Gastrocnemius medialis (tissue), 4 donors: ENCODE measurements around the gene KTN1. TPM values are rescaled to one million over a fixed set of nuclear protein-coding genes. Genes with fewer than 3 reads are reported as not detected.

Source experiments
- ATAC-seq, 2 donors: fragments of 150-250 bp; one replicate each; pipeline ENCODE4 v1.9.1; 2016
- DNase-seq, 2 donors: peaks; one replicate each; pipeline ENCODE4 v3.0.0-alpha.2; 2019
- H3K27ac ChIP-seq, 4 donors: fragments of 200-600 bp; sonication (generic); 1 replicate in 1 of 4; 2 replicates in 3 of 4; pipeline ENCODE4 v1.5.1; 2016 to 2018; ENCODE audit warnings: mild to moderate bottlenecking in 2 of 4, moderate library complexity in 1 of 4
- H3K27me3 ChIP-seq, 3 donors: fragments of 200-600 bp; sonication (generic) in 2 of 3; 1 replicate in 1 of 3; 2 replicates in 2 of 3; pipeline versions ENCODE4 v1.5.1 to v1.6.0; 2016 to 2019; ENCODE audit warnings: mild to moderate bottlenecking in 1 of 3, moderate library complexity in 1 of 3
- H3K36me3 ChIP-seq, 2 donors: fragments of 200-600 bp; sonication (generic) in 1 of 2; one replicate each; pipeline ENCODE4 v1.5.1; 2017 to 2018
- H3K4me1 ChIP-seq, 2 donors: fragments of 200-600 bp; sonication (generic) in 1 of 2; one replicate each; pipeline ENCODE4 v1.5.1; 2016 to 2017; ENCODE audit warnings: mild to moderate bottlenecking in 2 of 2
- H3K4me3 ChIP-seq, 4 donors: fragments of 200-600 bp; sonication (generic) in 3 of 4; 1 replicate in 1 of 4; 2 replicates in 3 of 4; pipeline ENCODE4 v1.5.1; 2016 to 2019; ENCODE audit warnings: mild to moderate bottlenecking in 2 of 4
- H3K9me3 ChIP-seq, 3 donors: fragments of 200-600 bp; sonication (generic) in 2 of 3; 1 replicate in 1 of 3; 2 replicates in 2 of 3; pipeline ENCODE4 v1.5.1; 2016 to 2019
- POLR2A ChIP-seq, 2 donors: fragments of 450-650 bp; IDR thresholded peaks; one replicate each; pipeline ENCODE4 v1.6.1; 2017; ENCODE audit warnings: antibody characterized with exemption in 2 of 2, mild to moderate bottlenecking in 2 of 2, moderate library complexity in 2 of 2
- in situ Hi-C, 4 donors: fragments of 200-750 bp; cut with MboI; loops; one replicate each; pipeline versions ENCODE4 v1.15.0 to v1.8.0; 2017; ENCODE audit warnings: low sequenced_read_pairs in 4 of 4
- intact Hi-C: fragments of 100-400 bp; cut with DNase I; formaldehyde crosslinking; loops from one replicate; pipeline ENCODE4 v1.15.1; 2023; ENCODE audit warnings: low total_unique reads
- total RNA-seq, 4 donors: library from RNA; depleted of rRNA; stranded (reverse); fragments of >200 nt; gene quantifications; one replicate each; pipeline versions ENCODE4 v1.1.0 to v1.2.3, GENCODE V29; 2016
- TF ChIP-seq, protein P1 (sequence below), 5 experiments: fragments of 450-650 bp in 3 of 5; fragments of 200-600 bp in 2 of 5; sonication (generic) in 2 of 5; IDR thresholded peaks in 4 of 5; conservative IDR thresholded peaks in 1 of 5; 1 replicate in 4 of 5; 2 replicates in 1 of 5; pipeline ENCODE4 v1.5.1; 2016 to 2019; ENCODE audit warnings: antibody characterized with exemption in 5 of 5, mild to moderate bottlenecking in 3 of 5, moderate library complexity in 3 of 5

The KTN1 gene
- total RNA-seq, 4 donors from 2014 or later = 256 to 373 (median 327) TPM

DNA sequence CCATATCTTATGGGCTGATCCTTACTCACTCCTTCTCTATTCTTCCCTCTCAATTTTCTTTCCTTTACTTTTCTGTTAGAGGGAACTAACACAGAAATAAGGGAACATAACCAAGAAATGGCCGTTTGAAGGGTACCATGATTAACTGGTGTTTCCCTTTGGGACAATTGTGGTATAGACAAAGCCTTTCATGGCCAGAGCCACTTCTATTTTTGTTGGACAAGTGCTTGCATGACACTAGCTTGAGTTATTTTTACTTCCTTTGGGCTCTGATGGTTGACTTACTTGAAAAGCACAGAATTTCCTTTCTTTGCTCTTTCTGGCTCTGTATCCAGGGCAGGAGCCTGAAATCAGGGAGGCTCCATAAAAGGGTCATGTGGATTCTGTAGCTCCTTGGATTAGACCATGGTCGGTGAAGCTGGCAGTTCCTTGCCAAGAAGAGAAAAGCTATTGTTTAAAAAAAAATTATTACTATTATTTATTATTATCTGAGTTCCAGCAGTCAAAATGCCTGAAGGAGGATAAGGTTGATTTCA lies 130.6 kb downstream of the KTN1 start:
- DNase-seq (no peak), ATAC-seq (no peak)
- Histone ChIP-seq H3K27ac (no peak overlapping the region), H3K36me3 (no peaks in the 10 kb centered on the region), H3K27me3 (no peaks in the 10 kb centered on the region), H3K4me1 (peaks cover 3 to 8% of the 10 kb centered on the region in 2 donors), H3K9me3 (no peaks in the 10 kb centered on the region), H3K4me3 (no peak overlapping the region)
- in situ Hi-C loops = loop anchor here in 3 of 4 donors (10.0 to 25.0 kb wide), 3 partner anchors 627 to 764 kb away; no protein-coding TSS in a partner anchor
- intact Hi-C loops = no loop called here
- no peak for TF ChIP-seq POLR2A (IDR thresholded peaks at IDR 0.05)
- TF ChIP-seq, protein P1, sequence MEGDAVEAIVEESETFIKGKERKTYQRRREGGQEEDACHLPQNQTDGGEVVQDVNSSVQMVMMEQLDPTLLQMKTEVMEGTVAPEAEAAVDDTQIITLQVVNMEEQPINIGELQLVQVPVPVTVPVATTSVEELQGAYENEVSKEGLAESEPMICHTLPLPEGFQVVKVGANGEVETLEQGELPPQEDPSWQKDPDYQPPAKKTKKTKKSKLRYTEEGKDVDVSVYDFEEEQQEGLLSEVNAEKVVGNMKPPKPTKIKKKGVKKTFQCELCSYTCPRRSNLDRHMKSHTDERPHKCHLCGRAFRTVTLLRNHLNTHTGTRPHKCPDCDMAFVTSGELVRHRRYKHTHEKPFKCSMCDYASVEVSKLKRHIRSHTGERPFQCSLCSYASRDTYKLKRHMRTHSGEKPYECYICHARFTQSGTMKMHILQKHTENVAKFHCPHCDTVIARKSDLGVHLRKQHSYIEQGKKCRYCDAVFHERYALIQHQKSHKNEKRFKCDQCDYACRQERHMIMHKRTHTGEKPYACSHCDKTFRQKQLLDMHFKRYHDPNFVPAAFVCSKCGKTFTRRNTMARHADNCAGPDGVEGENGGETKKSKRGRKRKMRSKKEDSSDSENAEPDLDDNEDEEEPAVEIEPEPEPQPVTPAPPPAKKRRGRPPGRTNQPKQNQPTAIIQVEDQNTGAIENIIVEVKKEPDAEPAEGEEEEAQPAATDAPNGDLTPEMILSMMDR (IDR thresholded peaks at IDR 0.05 in 4 of 5, conservative IDR thresholded peaks at IDR 0.05 in 1 of 5) = no peak

DNA sequence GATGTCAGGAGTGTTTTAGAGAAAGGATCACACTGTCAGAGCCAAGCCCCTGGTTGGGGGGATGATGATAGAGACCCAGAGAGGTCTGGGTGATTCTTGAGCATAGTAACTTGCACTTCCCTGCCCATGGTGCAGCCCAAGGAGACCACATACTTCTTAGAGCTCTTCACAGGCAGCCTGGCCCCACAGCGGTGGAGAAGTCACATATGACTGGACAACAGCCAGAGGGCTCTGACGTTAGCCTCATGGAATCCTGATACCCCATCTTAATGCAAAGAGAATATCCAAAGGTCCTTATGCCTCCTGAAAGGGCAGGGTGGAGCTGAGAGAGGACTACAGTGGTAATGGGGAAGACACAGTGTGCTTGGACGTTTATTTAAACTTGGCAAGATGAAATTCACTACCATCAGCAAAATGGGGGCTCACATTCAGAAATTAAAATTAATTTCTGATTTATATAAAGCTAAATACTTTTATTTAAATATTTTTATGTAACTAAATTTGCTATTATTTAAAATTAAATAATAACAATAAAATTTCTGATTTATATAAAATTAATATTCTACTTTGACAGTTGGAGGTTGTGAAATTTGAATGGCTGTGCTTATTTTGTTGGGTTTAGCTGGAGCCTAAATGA lies 131.3 kb downstream of the KTN1 start:
- Histone ChIP-seq H3K36me3 (no peaks in the 10 kb centered on the region), H3K4me3 (no peak overlapping the region), H3K9me3 (no peaks in the 10 kb centered on the region), H3K27me3 (no peaks in the 10 kb centered on the region), H3K27ac (no peak overlapping the region), H3K4me1 (peaks cover 3 to 8% of the 10 kb centered on the region in 2 donors)
- ATAC-seq = no peak
- intact Hi-C loops (no loop called here), in situ Hi-C loops (loop anchor here in 3 of 4 donors (10.0 to 25.0 kb wide), 3 partner anchors 626 to 764 kb away; no protein-coding TSS in a partner anchor)
- DNase-seq = no peak
- TF ChIP-seq, protein P1 (IDR thresholded peaks at IDR 0.05 in 4 of 5, conservative IDR thresholded peaks at IDR 0.05 in 1 of 5) = no peak
- TF ChIP-seq POLR2A (IDR thresholded peaks at IDR 0.05) = no peak

DNA sequence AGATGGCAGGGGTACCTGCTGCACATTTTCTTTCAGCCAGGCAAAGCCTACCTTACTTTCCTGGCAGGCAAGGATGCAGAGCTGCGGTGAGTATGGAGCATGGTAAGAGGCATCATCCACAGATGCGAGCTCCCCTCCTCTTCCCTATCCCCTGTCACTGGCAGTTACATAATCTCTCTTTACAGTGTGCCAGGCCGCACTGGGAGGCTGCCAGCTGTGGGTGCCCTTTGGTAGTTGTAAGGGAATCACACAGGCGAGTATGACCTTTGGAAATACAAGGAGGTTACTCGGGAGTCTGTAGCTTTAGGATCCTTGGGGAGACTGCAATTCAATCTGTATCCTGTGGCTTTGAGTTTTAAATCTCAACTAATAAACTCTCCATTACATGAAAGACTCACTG lies 132.5 kb downstream of the KTN1 start:
- Histone ChIP-seq H3K36me3 (no peaks in the 10 kb centered on the region), H3K4me1 (peaks cover 0 to 8% of the 10 kb centered on the region in 2 donors), H3K27me3 (no peaks in the 10 kb centered on the region), H3K9me3 (no peaks in the 10 kb centered on the region), H3K27ac (no peak overlapping the region), H3K4me3 (no peak overlapping the region)
- in situ Hi-C loops (loop anchor here in 3 of 4 donors (10.0 to 25.0 kb wide), 3 partner anchors 625 to 762 kb away; no protein-coding TSS in a partner anchor), intact Hi-C loops (no loop called here)
- ATAC-seq (peak in 1 of 2 donors; percentile 46), DNase-seq (peak in 1 of 2 donors; percentile 52)
- TF ChIP-seq POLR2A (IDR thresholded peaks at IDR 0.05) = no peak
- TF ChIP-seq, protein P1 (IDR thresholded peaks at IDR 0.05 in 4 of 5, conservative IDR thresholded peaks at IDR 0.05 in 1 of 5) = no peak

DNA sequence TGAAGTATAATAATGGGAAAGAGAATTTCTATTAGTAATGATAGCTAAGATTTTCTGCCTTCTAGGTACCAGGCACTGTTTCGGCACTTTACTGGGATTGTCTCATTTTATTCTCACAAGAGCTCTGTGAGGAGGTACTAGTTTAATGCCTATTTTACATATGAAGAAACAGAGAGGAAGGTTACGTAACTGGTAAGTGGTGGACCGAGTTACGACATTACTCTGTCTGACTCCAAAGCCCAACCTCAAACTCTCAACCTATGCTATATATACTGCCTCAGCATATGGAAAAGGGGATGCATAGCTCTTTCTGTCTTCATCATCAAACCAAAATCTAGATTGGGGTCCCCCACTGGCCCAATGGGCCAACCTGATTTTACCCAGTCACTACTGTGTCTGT lies 133.5 kb downstream of the KTN1 start:
- Histone ChIP-seq H3K27me3 (no peaks in the 10 kb centered on the region), H3K9me3 (no peaks in the 10 kb centered on the region), H3K4me1 (peaks cover 0 to 8% of the 10 kb centered on the region in 2 donors), H3K4me3 (no peak overlapping the region), H3K36me3 (no peaks in the 10 kb centered on the region), H3K27ac (no peak overlapping the region)
- intact Hi-C loops = no loop called here
- ATAC-seq (no peak), DNase-seq (no peak)
- TF ChIP-seq, protein P1 (IDR thresholded peaks at IDR 0.05 in 4 of 5, conservative IDR thresholded peaks at IDR 0.05 in 1 of 5) = no peak
- TF ChIP-seq POLR2A (IDR thresholded peaks at IDR 0.05) = no peak
- in situ Hi-C loops = loop anchor here in 3 of 4 donors (10.0 to 25.0 kb wide), 3 partner anchors 624 to 761 kb away; no protein-coding TSS in a partner anchor
